IPS DF 6.9 (cell line): ENCODE data around the gene PXMP4.

Source experiments
- DNase-seq: peaks from one replicate; pipeline ENCODE4 v3.0.0-alpha.2; 2013; ENCODE audit warnings: low read depth, low spot score
- H3K27ac ChIP-seq: one replicate; pipeline ENCODE4 v1.5.1; 2013; ENCODE audit warnings: low read length, control low read depth
- H3K27me3 ChIP-seq: 2 replicates; pipeline ENCODE4 v1.6.1; 2013; ENCODE audit warnings: mild to moderate bottlenecking, low read length; ENCODE audit not compliant: control insufficient read depth, insufficient read depth
- H3K36me3 ChIP-seq: 2 replicates; pipeline ENCODE4 v1.6.1; 2013; ENCODE audit warnings: low read length; ENCODE audit not compliant: control insufficient read depth, insufficient read depth
- H3K4me1 ChIP-seq: 2 replicates; pipeline ENCODE4 v1.6.1; 2013; ENCODE audit warnings: low read length; ENCODE audit not compliant: control insufficient read depth, insufficient read depth
- H3K4me3 ChIP-seq: 2 replicates; pipeline ENCODE4 v1.5.1; 2013; ENCODE audit warnings: mild to moderate bottlenecking, low read length
- H3K9me3 ChIP-seq: 2 replicates; pipeline ENCODE4 v1.6.1; 2013; ENCODE audit warnings: low read length, inconsistent platforms; ENCODE audit not compliant: control insufficient read depth, insufficient read depth
- WGBS: extraction: QIAGEN DNeasy Blood & Tissue Kit; methylation state at CpG from one replicate; pipeline ENCODE4 v1.1.7; 2013; ENCODE audit warnings: mixed read lengths, missing lambda C conversion rate; ENCODE audit not compliant: insufficient read length, insufficient coverage; 5-methylcytosine and 5-hydroxymethylcytosine counted together

Gene PXMP4

GRCh38 chr20:33721391-33722140 is 1.5 kb upstream of the PXMP4 start:
- DNase-seq = no peak
- Histone ChIP-seq H3K36me3 (no peaks in the 10 kb centered on the region), H3K9me3 (no peaks in the 10 kb centered on the region), H3K27me3 (no peaks in the 10 kb centered on the region), H3K4me1 (peaks cover 2% of the 10 kb centered on the region; the same call in 1 of the 2 replicates), H3K4me3 (no peak overlapping the region), H3K27ac (no peak overlapping the region)
- WGBS = no CpG with 5 or more reads among the region's 11 CpGs

- Histone ChIP-seq H3K4me1 (peaks cover 2% of the 10 kb centered on the region; the same call in 1 of the 2 replicates), H3K36me3 (no peaks in the 10 kb centered on the region), H3K27ac (no peak overlapping the region), H3K27me3 (no peaks in the 10 kb centered on the region), H3K4me3 (peak overlapping the region; percentile 47; the same call in 1 of the 2 replicates), H3K9me3 (no peaks in the 10 kb centered on the region)
- no CpG with 5 or more reads among the region's 13 CpGs for WGBS
- no peak for DNase-seq
Measured at GRCh38 chr20:33719277-33719988, 677 bp downstream of the PXMP4 start.

- peaks cover 2% of the 10 kb centered on the region; the same call in 1 of the 2 replicates for H3K4me1 ChIP-seq
- no peaks in the 10 kb centered on the region for H3K36me3 ChIP-seq
- H3K4me3 ChIP-seq = no peak overlapping the region
- no peaks in the 10 kb centered on the region for H3K9me3 ChIP-seq
- H3K27me3 ChIP-seq = no peaks in the 10 kb centered on the region
- DNase-seq = no peak
- no peak overlapping the region for H3K27ac ChIP-seq
- no CpG with 5 or more reads among the region's 2 CpGs for WGBS
Measured at GRCh38 chr20:33716498-33716897, 3.6 kb downstream of the PXMP4 start.

DNA sequence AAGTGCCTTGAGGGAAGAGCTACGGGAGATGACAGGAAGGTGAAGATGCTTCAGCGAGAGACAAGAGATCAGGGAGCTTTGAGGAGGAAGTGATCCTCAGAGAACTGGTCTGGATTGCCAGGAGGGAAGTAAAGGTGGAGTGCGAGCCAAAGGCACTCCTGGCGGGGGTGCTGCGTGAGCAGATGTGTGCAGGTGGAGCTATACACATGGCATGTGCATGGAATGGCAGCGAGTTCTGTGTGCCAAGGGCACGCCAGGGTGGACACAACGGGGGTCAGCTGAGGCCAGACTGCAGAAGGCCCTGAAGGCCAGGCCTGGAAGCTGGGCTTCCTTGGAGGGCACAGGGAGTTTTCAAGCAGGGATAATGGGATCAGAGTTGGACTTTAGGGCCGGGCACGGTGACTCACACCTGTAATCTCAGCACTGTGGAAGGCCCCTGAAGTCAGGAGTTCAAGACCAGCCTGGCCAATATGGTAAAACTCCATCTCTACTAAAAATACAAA is 6.2 kb downstream of the PXMP4 start:
- no peak overlapping the region for H3K4me3 ChIP-seq
- H3K27ac ChIP-seq = no peak overlapping the region
- no peaks in the 10 kb centered on the region for H3K27me3 ChIP-seq
- H3K36me3 ChIP-seq = no peaks in the 10 kb centered on the region
- no peaks in the 10 kb centered on the region for H3K9me3 ChIP-seq
- WGBS = no CpG with 5 or more reads among the region's 10 CpGs
- DNase-seq = no peak
- peaks cover 2% of the 10 kb centered on the region; the same call in 1 of the 2 replicates for H3K4me1 ChIP-seq

GRCh38 chr20:33711446-33711738 is 8.7 kb downstream of the PXMP4 start:
- H3K36me3 ChIP-seq = no peaks in the 10 kb centered on the region
- no peak overlapping the region for H3K27ac ChIP-seq
- WGBS = no CpG with 5 or more reads among the region's 1 CpG
- DNase-seq = no peak
- H3K4me1 ChIP-seq = peaks cover 2% of the 10 kb centered on the region; the same call in 1 of the 2 replicates
- H3K27me3 ChIP-seq = no peaks in the 10 kb centered on the region
- H3K9me3 ChIP-seq = no peaks in the 10 kb centered on the region
- H3K4me3 ChIP-seq = no peak overlapping the region

DNA sequence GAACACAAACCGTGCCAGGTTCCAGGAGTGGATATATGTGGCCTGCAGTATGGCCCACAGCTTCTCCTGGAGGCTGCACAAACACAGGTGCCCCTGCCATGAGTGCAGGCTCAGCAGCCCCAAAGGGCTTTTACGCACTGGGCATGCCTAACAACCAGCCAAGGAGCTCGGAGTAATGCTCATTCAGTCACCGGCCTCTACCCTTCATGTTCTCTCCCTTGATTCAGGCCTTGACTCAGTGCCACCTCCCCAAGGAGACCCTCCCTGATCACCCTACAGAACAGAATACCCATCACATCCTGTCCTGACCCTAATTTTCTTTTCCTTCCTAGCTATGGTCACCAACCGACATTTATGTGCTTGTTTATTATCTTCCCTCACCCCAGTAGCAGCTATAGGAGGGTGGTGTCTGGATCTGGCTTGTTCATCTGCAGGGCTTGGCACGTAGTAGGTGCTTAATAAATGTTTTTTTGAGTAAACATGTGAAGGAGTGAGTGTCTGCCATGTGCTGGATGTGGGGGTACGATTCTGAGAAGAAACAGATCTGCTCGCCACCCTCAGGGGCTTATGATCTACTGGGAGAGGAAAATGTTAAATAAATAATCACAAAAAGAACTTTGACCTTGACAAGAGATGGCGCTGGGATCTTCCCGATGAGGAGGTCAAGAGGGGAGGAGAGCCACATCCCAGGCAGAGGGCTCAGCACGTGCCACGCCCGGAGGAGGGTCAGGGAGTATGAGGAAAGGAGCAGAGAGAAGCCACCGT is 9.2 kb downstream of the PXMP4 start:
- Histone ChIP-seq H3K4me3 (no peak overlapping the region), H3K27me3 (no peaks in the 10 kb centered on the region), H3K27ac (no peak overlapping the region), H3K36me3 (no peaks in the 10 kb centered on the region), H3K4me1 (peaks cover 2% of the 10 kb centered on the region; the same call in 1 of the 2 replicates), H3K9me3 (no peaks in the 10 kb centered on the region)
- WGBS = no CpG with 5 or more reads among the region's 14 CpGs
- DNase-seq = no peak

GRCh38 chr20:33709905-33710541 is 10.1 kb downstream of the PXMP4 start:
- no peak for DNase-seq
- H3K36me3 ChIP-seq = no peaks in the 10 kb centered on the region
- H3K4me3 ChIP-seq = no peak overlapping the region
- no peak overlapping the region for H3K27ac ChIP-seq
- 100% methylated on average over 5 of the region's 16 CpGs for WGBS
- H3K27me3 ChIP-seq = no peaks in the 10 kb centered on the region
- H3K9me3 ChIP-seq = no peaks in the 10 kb centered on the region
- peaks cover 2% of the 10 kb centered on the region; the same call in 1 of the 2 replicates for H3K4me1 ChIP-seq

- peaks cover 2% of the 10 kb centered on the region; the same call in 1 of the 2 replicates for H3K4me1 ChIP-seq
- no peak overlapping the region for H3K4me3 ChIP-seq
- no peaks in the 10 kb centered on the region for H3K36me3 ChIP-seq
- H3K27me3 ChIP-seq = no peaks in the 10 kb centered on the region
- DNase-seq = no peak
- H3K9me3 ChIP-seq = no peaks in the 10 kb centered on the region
- H3K27ac ChIP-seq = no peak overlapping the region
- WGBS = no CpG with 5 or more reads among the region's 2 CpGs
Measured at GRCh38 chr20:33709398-33709797, 10.7 kb downstream of the PXMP4 start.

GRCh38 chr20:33707668-33708067 is 12.4 kb downstream of the PXMP4 start:
- no peak for DNase-seq
- Histone ChIP-seq H3K27ac (no peak overlapping the region), H3K27me3 (no peaks in the 10 kb centered on the region), H3K4me1 (peaks cover 2% of the 10 kb centered on the region; the same call in 1 of the 2 replicates), H3K36me3 (no peaks in the 10 kb centered on the region), H3K4me3 (no peak overlapping the region), H3K9me3 (no peaks in the 10 kb centered on the region)
- no CpG with 5 or more reads among the region's 11 CpGs for WGBS
